Large intestine (tissue), 12 donors: Measurements from ENCODE around the gene CCDC74B. TPM values are rescaled to one million over a fixed set of nuclear protein-coding genes. Genes with fewer than 3 reads are reported as not detected.
"Not testable (repeated sequence)": the region's sequence is repeated elsewhere in the genome, so short reads cannot be mapped to it uniquely, and the experiment has no call there.

Source experiments
- DNase-seq, 2 donors: peaks; one replicate each; pipeline versions ENCODE4 v3.0.0 to v3.0.0-alpha.2; 2013
- H3K27ac ChIP-seq: one replicate; pipeline ENCODE4 v1.5.1; 2013; ENCODE audit warnings: low read length
- H3K27me3 ChIP-seq: 2 replicates; pipeline ENCODE4 v1.6.1; 2013; ENCODE audit warnings: low read length; ENCODE audit not compliant: control insufficient read depth, insufficient read depth
- H3K36me3 ChIP-seq: 2 replicates; pipeline ENCODE4 v1.6.1; 2013; ENCODE audit warnings: low read length; ENCODE audit not compliant: control insufficient read depth, insufficient read depth
- H3K4me1 ChIP-seq: one replicate; pipeline ENCODE4 v1.6.1; 2013; ENCODE audit warnings: low read length; ENCODE audit not compliant: control insufficient read depth, insufficient read depth
- H3K4me3 ChIP-seq: one replicate; pipeline ENCODE4 v1.5.1; 2013; ENCODE audit warnings: low read length
- H3K9me3 ChIP-seq: one replicate; pipeline ENCODE4 v1.6.1; 2013; ENCODE audit warnings: mild to moderate bottlenecking, low read depth, low read length, moderate library complexity; ENCODE audit not compliant: control insufficient read depth
- WGBS: methylation state at CpG from one replicate; pipeline ENCODE4 v1.1.5; 2013; ENCODE audit warnings: low lambda C conversion rate; ENCODE audit not compliant: insufficient coverage; 5-methylcytosine and 5-hydroxymethylcytosine counted together
- long read RNA-seq, 11 donors: transcript quantifications; one replicate each; lab custom pipeline, GENCODE V29; 2026
- polyA plus RNA-seq: library from polyadenylated mRNA; unstranded; fragments of 120-200 nt; gene quantifications from one replicate; pipeline ENCODE4 v1.2.1, GENCODE V29; 2013

CCDC74B gene
- 3.1 TPM for polyA plus RNA-seq
- long read RNA-seq, donor 1, result 0 reads
- long read RNA-seq, donor 2, partial matches to known transcripts, result 0 of 1 reads
- long read RNA-seq, donor 2, other reads (novel, unspliced or antisense), result 0 of 1 reads
- long read RNA-seq, donor 3, result 0 reads
- long read RNA-seq, donor 4, result 0 reads
- long read RNA-seq, donor 5, partial matches to known transcripts, result 0 of 1 reads
- long read RNA-seq, donor 5, other reads (novel, unspliced or antisense), result 0 of 1 reads
- long read RNA-seq, donor 6, result 0 reads
- long read RNA-seq, donor 7, partial matches to known transcripts, result 0 of 1 reads
- long read RNA-seq, donor 7, other reads (novel, unspliced or antisense), result 0 of 1 reads
- long read RNA-seq, donor 8, result 0 reads
- long read RNA-seq, donor 9, result 0 reads
- long read RNA-seq, donor 10, result 0 reads
- long read RNA-seq, donor 11, result 0 reads

DNA sequence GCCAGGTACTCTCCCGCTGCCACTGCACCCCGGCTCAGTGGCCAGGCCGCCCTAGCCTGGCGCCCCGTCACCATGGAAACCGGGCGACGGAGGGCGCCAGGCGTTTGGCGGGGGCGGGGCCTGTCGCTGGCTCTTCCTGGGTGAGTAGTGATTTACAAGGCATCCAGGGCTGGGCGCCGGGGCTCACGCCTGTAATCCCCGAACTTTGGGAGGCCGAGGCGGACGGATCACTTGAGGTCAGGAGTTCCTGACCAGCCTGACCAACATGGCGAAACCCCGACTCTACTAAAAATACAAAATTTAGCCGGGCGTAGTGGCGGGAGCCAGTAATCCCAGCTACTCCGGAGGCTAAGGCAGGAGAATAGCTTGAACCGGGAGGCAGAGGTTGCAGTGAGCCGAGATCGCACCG lies at the start of gene CCDC74B:
Gene CCDC74B (minus strand): TSS at position 107 of the 409 bp plus-strand sequence. CDS start 116 bp downstream, outside the sequence.
- no CpG with 5 or more reads among the region's 30 CpGs for WGBS
- not testable (repeated sequence) for H3K27ac ChIP-seq, H3K36me3 ChIP-seq, H3K4me1 ChIP-seq, H3K9me3 ChIP-seq
- Histone ChIP-seq H3K27me3 (peaks cover 15% of the 10 kb centered on the region), H3K4me3 (peak within 1 kb of the TSS; percentile 23)
- peak in 1 of 2 donors; percentile 13 for DNase-seq

GRCh38 chr2:130193824-130194223 lies 48.9 kb upstream of the CCDC74B start:
- H3K27me3 ChIP-seq, result not testable (repeated sequence)
- no CpG with 5 or more reads among the region's 22 CpGs for WGBS

GRCh38 chr2:130192451-130192850 lies 47.5 kb upstream of the CCDC74B start:
- not testable (repeated sequence) for DNase-seq, H3K4me3 ChIP-seq, H3K36me3 ChIP-seq, H3K27ac ChIP-seq, H3K27me3 ChIP-seq, H3K4me1 ChIP-seq, H3K9me3 ChIP-seq
- WGBS, result no CpG with 5 or more reads among the region's 3 CpGs

More at GRCh38 chr2:130193824-130194223, 48.9 kb upstream of the CCDC74B start:
- not testable (repeated sequence) for H3K9me3 ChIP-seq, H3K4me3 ChIP-seq, H3K27ac ChIP-seq, DNase-seq, H3K36me3 ChIP-seq, H3K4me1 ChIP-seq

- not testable (repeated sequence) for DNase-seq, H3K36me3 ChIP-seq, H3K9me3 ChIP-seq, H3K27ac ChIP-seq, H3K4me3 ChIP-seq, H3K4me1 ChIP-seq, H3K27me3 ChIP-seq
- no CpG with 5 or more reads among the region's 6 CpGs for WGBS
Measured at GRCh38 chr2:130191319-130191718, 46.4 kb upstream of the CCDC74B start.

- Histone ChIP-seq H3K9me3 (no peaks in the 10 kb centered on the region), H3K27me3 (no peaks in the 10 kb centered on the region), H3K36me3 (no peaks in the 10 kb centered on the region), H3K4me1 (no peaks in the 10 kb centered on the region), H3K4me3 (no peak overlapping the region), H3K27ac (no peak overlapping the region)
- DNase-seq, result no peak
- no CpG with 5 or more reads among the region's 15 CpGs for WGBS
Measured at GRCh38 chr2:130190237-130190636, 45.3 kb upstream of the CCDC74B start.

- H3K27me3 ChIP-seq, DNase-seq, H3K4me3 ChIP-seq, H3K36me3 ChIP-seq, H3K27ac ChIP-seq, H3K9me3 ChIP-seq, H3K4me1 ChIP-seq: not testable (repeated sequence)
- no CpG with 5 or more reads among the region's 4 CpGs for WGBS
Measured at GRCh38 chr2:130188958-130189357, 44.0 kb upstream of the CCDC74B start.

DNA sequence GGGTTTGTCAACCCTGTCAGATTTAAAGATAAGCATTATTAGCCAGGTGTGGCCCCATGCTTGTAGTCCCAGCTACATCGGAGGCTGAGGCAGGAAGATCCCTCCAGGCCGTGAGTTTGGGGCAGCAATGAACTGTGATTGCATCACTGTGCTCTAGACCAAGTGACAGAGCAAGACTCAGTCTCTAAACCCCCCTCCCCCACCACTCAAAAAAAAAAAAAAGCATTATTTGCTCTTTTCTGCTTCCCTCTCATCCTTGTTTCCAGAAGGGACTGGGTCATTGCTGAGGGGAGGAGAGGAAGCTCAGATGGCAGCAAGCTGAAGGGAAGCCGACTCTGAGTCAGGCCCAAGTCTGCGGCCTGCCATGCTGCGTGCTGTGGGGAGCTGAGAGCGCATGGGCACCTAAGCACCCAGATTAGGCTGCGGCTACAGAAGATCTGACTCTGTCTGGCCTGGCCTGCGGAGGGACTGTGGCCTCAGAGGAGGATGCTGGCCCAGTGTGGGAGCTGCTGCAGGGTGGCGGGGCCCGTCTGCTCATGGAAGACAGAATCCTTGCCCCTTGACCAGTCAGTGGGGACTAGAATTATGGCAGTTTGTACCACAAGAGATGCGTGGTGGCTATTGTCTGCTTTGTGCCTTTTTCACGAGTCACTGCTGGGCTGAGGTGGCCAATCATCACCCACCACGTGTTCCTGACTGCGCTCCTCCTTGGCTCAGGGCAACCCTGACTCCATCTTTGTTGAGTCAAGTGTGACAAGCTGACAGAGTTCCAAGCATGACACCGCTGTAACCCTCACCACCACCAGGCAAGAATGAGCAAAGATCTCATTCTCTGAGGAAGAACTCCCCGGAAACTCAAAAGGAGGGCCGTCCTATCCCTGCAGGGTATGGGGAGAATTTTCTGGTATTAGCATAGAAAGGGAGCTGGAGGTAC lies 43.2 kb upstream of the CCDC74B start:
- H3K4me1 ChIP-seq, result peaks cover 12% of the 10 kb centered on the region
- H3K9me3 ChIP-seq, H3K27ac ChIP-seq, H3K27me3 ChIP-seq, H3K36me3 ChIP-seq, H3K4me3 ChIP-seq, DNase-seq: not testable (repeated sequence)
- WGBS, result 80% methylated on average over 1 of the region's 17 CpGs

- Histone ChIP-seq H3K4me3 (no peak overlapping the region), H3K9me3 (no peaks in the 10 kb centered on the region), H3K27ac (no peak overlapping the region), H3K4me1 (peaks cover 14% of the 10 kb centered on the region), H3K27me3 (no peaks in the 10 kb centered on the region), H3K36me3 (peaks cover 2% of the 10 kb centered on the region)
- DNase-seq, result no peak
- WGBS, result no CpG with 5 or more reads among the region's 8 CpGs
Measured at GRCh38 chr2:130187268-130187667, 42.4 kb upstream of the CCDC74B start.

- Histone ChIP-seq H3K36me3 (peaks cover 2% of the 10 kb centered on the region), H3K4me3 (no peak overlapping the region), H3K27me3 (no peaks in the 10 kb centered on the region), H3K4me1 (peaks cover 14% of the 10 kb centered on the region), H3K27ac (no peak overlapping the region), H3K9me3 (no peaks in the 10 kb centered on the region)
- WGBS, result no CpG with 5 or more reads among the region's 5 CpGs
- no peak for DNase-seq
Measured at GRCh38 chr2:130186391-130186790, 41.5 kb upstream of the CCDC74B start.

- H3K27me3 ChIP-seq, result no peaks in the 10 kb centered on the region
- peaks cover 2% of the 10 kb centered on the region for H3K36me3 ChIP-seq
- DNase-seq, result no peak
- no CpG with 5 or more reads among the region's 4 CpGs for WGBS
- no peak overlapping the region for H3K27ac ChIP-seq
- H3K4me1 ChIP-seq, result peaks cover 14% of the 10 kb centered on the region
- H3K4me3 ChIP-seq, result no peak overlapping the region
- no peaks in the 10 kb centered on the region for H3K9me3 ChIP-seq
Measured at GRCh38 chr2:130185896-130186295, 41.0 kb upstream of the CCDC74B start.
